AG04449 (cell line): Measurements from ENCODE around the gene GRIA1.

Experiments
- CTCF ChIA-PET: fragments of 350-600 bp; formaldehyde crosslinking; extraction: SDS; loops from one replicate; lab custom pipeline; 2021; ENCODE audit warnings: antibody characterized with exemption; lab: Yijun Ruan, JAX
- POLR2A ChIA-PET: fragments of 400-600, 350-600 bp; formaldehyde crosslinking; extraction: SDS; loops from one replicate; lab custom pipeline; 2020; ENCODE audit warnings: antibody characterized with exemption, inconsistent platforms; lab: Yijun Ruan, JAX
- DNase-seq: peaks from one replicate; pipeline ENCODE4 v3.0.0-alpha.2; 2010; ENCODE audit warnings: low read depth, low spot score
- H3K4me3 ChIP-seq: 2 replicates; pipeline ENCODE4 v1.5.1; 2011; ENCODE audit warnings: low read depth, mild to moderate bottlenecking, control low read depth, low read length
- CTCF ChIP-seq: IDR thresholded peaks from one replicate; pipeline ENCODE4 v1.5.1; 2011; ENCODE audit warnings: mild to moderate bottlenecking, moderate library complexity, low read length, control low read depth, inconsistent platforms; ENCODE audit not compliant: insufficient read depth; ENCODE audit errors: missing control alignments

Gene GRIA1

GRCh38 chr5:153813901-153814300 is 323.4 kb downstream of the GRIA1 start:
- TF ChIP-seq CTCF = no peak
- POLR2A ChIA-PET = interaction anchor here (0.6 kb wide), 1 partner anchor 137 kb away, joined by 4 read pairs; no protein-coding TSS in a partner anchor
- H3K4me3 ChIP-seq = no peak overlapping the region
- CTCF ChIA-PET = interaction anchor here (1.2 kb wide), 2 partner anchors 10 to 151 kb away, joined by 3 to 4 read pairs; no protein-coding TSS in a partner anchor
- DNase-seq = no peak

GRCh38 chr5:153816870-153817269 is 326.4 kb downstream of the GRIA1 start:
- H3K4me3 ChIP-seq = no peak overlapping the region
- TF ChIP-seq CTCF = no peak
- DNase-seq = no peak
- POLR2A ChIA-PET = no interaction called here
- CTCF ChIA-PET = interaction anchor here (1.4 kb wide), 1 partner anchor 148 kb away, joined by 3 read pairs; no protein-coding TSS in a partner anchor

- no peak for DNase-seq
- POLR2A ChIA-PET = no interaction called here
- CTCF ChIA-PET = interaction anchor here (1.4 to 2.5 kb wide), 2 partner anchors 8 to 11 kb away, joined by 5 to 8 read pairs; no protein-coding TSS in a partner anchor
- H3K4me3 ChIP-seq = no peak overlapping the region
- no peak for TF ChIP-seq CTCF
These were observed 328.2 kb downstream of the GRIA1 start for GRCh38 chr5:153818626-153819025.

GRCh38 chr5:153823036-153823435 is 332.6 kb downstream of the GRIA1 start:
- CTCF ChIA-PET = no interaction called here

GRCh38 chr5:153824909-153825308 is 334.4 kb downstream of the GRIA1 start:
- ChIA-PET POLR2A (no interaction called here), CTCF (interaction anchor here (1.7 kb wide), 1 partner anchor 140 kb away, joined by 4 read pairs; no protein-coding TSS in a partner anchor)
- DNase-seq = no peak
- no peak for TF ChIP-seq CTCF
- H3K4me3 ChIP-seq = no peak overlapping the region

More at GRCh38 chr5:153823036-153823435, 332.6 kb downstream of the GRIA1 start:
- no peak for TF ChIP-seq CTCF
- no peak overlapping the region for H3K4me3 ChIP-seq
- no peak for DNase-seq
- POLR2A ChIA-PET = no interaction called here

GRCh38 chr5:153827397-153827796 is 336.9 kb downstream of the GRIA1 start:
- TF ChIP-seq CTCF = peak; percentile 26
- ChIA-PET POLR2A (no interaction called here), CTCF (interaction anchor here (0.8 to 2.8 kb wide), 4 partner anchors 10 to 1267 kb away, joined by 3 to 19 read pairs (median 6); no protein-coding TSS in a partner anchor)
- no peak overlapping the region for H3K4me3 ChIP-seq
- DNase-seq = no peak
